GM12865 (cell line): ENCODE results near the gene IL1RAPL1.

Source experiments
- DNase-seq: peaks from one replicate; pipeline ENCODE4 v3.0.0; 2010; ENCODE audit warnings: low read depth
- H3K4me3 ChIP-seq: 2 replicates; pipeline ENCODE4 v1.5.1; 2011; ENCODE audit warnings: mild to moderate bottlenecking, low read depth, low read length, control low read depth
- TF ChIP-seq, protein P1 (sequence below): IDR thresholded peaks from 2 replicates; pipeline ENCODE4 v1.5.1; 2011; ENCODE audit warnings: low read length, control low read depth, low read depth, inconsistent platforms; ENCODE audit not compliant: insufficient read depth; ENCODE audit errors: missing control alignments

The IL1RAPL1 gene

DNA sequence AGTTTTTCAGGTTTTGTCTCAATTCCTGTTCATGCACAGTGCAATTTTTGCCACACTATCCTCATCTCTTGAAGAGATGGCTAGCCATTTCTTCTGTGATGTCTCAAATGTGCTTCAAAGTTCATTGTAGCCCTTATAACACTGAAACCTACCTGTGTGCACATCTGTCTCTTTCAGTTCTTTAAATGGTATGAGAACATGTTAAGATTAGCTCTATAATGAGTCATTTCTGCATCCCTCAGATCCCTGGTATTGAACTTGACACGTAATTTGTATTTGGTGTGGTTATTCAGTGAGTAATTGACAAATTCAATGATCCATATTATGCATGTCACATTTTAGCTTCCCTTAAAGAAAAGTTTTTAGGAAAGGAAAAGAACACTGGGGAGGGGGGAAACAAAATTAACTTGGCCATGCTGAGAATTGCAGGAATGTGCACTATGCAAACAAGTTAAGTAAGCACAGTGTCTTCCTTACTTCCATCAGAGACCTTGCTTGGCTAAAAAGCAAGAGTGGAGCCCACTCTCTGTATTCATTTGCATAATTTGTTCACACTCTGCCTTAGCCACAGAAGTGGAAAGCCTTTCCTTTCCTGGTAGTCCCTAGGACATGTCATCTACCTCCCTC, 968.3 kb downstream of the IL1RAPL1 start:
- peak; percentile 86 for DNase-seq
- TF ChIP-seq, protein P1, sequence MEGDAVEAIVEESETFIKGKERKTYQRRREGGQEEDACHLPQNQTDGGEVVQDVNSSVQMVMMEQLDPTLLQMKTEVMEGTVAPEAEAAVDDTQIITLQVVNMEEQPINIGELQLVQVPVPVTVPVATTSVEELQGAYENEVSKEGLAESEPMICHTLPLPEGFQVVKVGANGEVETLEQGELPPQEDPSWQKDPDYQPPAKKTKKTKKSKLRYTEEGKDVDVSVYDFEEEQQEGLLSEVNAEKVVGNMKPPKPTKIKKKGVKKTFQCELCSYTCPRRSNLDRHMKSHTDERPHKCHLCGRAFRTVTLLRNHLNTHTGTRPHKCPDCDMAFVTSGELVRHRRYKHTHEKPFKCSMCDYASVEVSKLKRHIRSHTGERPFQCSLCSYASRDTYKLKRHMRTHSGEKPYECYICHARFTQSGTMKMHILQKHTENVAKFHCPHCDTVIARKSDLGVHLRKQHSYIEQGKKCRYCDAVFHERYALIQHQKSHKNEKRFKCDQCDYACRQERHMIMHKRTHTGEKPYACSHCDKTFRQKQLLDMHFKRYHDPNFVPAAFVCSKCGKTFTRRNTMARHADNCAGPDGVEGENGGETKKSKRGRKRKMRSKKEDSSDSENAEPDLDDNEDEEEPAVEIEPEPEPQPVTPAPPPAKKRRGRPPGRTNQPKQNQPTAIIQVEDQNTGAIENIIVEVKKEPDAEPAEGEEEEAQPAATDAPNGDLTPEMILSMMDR = no peak
- peak overlapping the region; percentile 66 for H3K4me3 ChIP-seq

DNA sequence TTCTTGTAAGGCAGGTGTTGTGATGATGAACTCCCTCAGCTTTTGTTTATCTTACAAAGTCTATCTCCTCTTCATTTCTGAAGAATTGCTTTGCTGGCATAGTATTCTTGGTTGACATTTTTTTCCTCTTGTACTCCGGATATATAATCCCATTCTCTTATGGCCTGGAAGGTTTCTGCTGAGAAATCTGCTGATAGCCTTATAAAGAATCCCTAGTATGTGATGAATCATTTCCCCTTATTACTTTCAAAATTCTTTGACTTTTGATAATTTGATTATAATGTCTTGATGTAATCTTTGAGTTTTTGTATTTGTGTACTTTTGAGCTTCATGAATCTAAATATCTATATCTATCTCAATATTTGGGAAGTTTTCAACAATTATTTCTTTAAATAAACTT, 972.8 kb downstream of the IL1RAPL1 start:
- H3K4me3 ChIP-seq = no peak overlapping the region
- TF ChIP-seq, protein P1 = no peak
- no peak for DNase-seq

DNA sequence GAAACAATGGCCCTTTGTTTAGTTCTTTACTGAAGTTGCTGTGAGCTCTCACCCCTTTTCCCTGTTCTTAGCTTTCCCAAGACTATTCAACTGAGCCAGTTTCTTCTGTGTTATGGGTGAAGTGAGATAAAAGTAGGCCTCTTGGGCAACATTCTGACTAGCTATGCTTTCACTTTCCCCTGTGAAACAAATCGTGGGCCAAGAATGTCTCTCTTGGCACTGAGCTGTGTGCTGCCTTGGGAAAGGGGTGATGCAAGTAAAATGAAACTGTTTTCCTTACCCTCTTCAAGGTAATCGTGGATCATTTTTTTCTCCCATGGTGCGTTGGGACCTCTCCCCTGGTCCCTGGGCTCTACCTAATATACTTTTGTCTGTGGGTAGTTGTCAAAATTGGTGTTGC, 974.2 kb downstream of the IL1RAPL1 start:
- DNase-seq = no peak
- H3K4me3 ChIP-seq = no peak overlapping the region
- TF ChIP-seq, protein P1 = no peak

DNA sequence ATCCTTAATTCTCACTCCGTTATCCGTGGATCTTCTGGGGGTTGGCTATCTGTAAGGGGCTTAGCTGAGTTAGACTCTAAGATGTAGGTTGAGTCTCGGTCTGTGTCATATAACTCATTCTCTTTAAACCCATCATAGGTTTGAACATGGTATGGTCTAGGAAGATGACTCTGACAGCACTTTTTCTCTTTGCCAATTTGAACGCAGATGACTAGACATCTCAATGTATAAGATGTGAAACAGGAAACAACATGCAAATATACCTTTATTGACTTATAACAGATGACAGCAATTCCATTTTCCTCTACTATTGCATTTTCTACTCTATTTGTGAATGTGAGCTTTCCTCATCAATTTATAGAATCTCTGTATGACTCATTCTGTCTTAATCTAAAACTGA, 993.3 kb downstream of the IL1RAPL1 start:
- H3K4me3 ChIP-seq = no peak overlapping the region
- DNase-seq = peak; percentile 0
- TF ChIP-seq, protein P1 = no peak

DNA sequence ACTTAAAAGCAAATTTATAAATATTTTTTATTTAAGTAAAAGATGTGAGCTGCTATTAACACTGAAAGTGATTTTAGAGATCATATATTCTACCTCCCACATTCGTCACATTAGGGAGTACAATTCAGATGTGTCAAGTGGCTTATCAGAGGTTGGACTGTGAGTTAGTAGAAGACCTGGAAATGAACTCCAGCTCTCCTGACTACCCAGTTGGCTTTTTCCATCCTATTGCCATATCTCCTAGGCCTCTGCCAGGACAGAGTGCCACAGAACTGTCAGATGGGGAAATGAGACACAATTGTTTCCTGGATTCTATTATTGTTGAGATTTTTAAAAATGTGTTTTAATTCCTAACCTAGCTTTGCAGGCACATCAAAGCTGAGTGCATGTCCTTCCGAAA, 994.0 kb downstream of the IL1RAPL1 start:
- TF ChIP-seq, protein P1 = no peak
- no peak overlapping the region for H3K4me3 ChIP-seq
- DNase-seq = no peak

DNA sequence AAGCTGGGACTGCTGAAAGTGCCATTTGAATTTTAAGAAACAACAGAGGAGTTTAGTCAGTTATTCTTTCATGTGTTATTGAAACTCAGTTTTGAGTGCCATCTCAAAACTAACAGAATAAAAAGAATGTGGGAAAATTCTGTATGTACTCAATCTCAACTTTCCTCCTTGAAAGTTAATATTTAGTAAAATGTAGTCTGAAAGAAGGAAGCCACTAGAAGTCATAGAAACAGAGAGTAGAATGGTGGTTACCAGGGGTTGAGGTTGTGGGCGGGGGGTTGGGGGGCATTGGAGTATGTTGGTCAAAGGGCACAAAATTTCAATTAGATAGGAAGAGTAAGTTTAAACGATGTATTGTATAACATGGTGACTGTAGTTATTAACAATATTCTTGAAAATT, 999.9 kb downstream of the IL1RAPL1 start:
- TF ChIP-seq, protein P1 = no peak
- no peak for DNase-seq
- H3K4me3 ChIP-seq = no peak overlapping the region

DNA sequence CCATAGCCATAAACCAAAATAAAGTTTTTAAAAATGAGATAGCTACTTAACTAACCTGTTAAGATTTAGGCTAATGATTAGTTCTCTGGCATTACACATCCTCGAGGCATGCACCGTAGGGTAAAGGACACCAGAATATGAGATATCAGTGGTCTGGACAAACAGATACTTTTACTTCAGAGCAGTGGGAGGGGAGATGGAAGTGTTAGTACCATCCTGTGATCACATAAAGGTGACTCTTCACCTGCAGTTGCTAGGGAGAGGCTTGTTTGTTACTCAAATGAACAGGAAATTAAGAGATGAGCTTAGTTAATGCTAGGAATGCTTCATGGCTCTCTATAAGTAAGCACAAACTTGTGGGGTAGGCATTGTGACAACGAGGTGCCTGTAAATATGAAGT, 1003.7 kb downstream of the IL1RAPL1 start:
- TF ChIP-seq, protein P1 = no peak
- no peak for DNase-seq
- H3K4me3 ChIP-seq = no peak overlapping the region
